HG02798 (cell line): Measurements from ENCODE around the gene CEP295NL.
"Not testable (repeated sequence)": the region's sequence is repeated elsewhere in the genome, so short reads cannot be mapped to it uniquely, and the experiment has no call there.

Experiments used
- ATAC-seq: cut with Tn5 transposase; IDR thresholded peaks from one replicate; pipeline ENCODE4 v1.9.1; 2021; ENCODE audit warnings: mild to moderate bottlenecking; ENCODE audit not compliant: unreplicated experiment, poor library complexity

The CEP295NL gene

DNA sequence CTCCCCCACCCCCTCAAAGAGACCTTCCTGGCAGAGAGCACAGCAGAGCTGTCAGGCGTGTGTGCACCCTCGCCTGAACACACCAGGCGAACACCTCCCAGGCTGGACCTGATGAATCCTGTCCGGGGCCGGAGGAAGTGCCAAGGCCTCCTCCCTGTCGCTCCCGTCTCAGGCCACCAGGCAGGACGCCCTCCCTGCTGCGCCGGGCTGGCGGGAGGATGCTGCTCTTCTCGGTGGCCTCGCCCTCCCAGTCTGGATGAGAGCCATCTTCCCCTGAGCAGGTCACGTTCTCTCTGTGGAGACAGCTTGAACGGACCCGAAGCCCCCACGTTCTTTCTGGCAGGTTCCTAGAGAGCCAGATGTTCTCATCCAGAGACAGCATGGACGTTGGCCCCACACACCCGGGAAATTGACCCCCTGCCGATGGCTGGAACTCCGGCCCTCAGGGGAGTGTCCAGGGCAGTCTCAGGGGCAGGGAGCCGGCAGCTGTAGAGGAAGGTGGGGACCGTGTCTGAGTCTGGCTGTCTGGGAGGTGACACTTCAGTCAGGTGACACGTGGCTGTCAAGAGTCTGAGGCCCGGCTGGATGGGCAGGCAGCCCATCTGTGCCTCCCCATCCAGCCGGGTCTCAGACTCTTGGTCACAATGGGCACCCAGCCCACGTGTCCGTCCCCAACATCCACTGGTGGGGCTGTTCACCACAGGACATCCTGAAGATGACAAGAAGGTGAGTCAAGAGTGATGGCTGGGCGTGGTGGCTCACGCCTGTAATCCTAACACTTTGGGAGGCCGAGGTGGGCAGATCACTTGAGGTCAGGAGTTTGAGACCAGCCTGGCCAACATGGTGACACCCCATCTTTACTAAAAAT, 27.1 kb upstream of the CEP295NL start:
- no peak for ATAC-seq

DNA sequence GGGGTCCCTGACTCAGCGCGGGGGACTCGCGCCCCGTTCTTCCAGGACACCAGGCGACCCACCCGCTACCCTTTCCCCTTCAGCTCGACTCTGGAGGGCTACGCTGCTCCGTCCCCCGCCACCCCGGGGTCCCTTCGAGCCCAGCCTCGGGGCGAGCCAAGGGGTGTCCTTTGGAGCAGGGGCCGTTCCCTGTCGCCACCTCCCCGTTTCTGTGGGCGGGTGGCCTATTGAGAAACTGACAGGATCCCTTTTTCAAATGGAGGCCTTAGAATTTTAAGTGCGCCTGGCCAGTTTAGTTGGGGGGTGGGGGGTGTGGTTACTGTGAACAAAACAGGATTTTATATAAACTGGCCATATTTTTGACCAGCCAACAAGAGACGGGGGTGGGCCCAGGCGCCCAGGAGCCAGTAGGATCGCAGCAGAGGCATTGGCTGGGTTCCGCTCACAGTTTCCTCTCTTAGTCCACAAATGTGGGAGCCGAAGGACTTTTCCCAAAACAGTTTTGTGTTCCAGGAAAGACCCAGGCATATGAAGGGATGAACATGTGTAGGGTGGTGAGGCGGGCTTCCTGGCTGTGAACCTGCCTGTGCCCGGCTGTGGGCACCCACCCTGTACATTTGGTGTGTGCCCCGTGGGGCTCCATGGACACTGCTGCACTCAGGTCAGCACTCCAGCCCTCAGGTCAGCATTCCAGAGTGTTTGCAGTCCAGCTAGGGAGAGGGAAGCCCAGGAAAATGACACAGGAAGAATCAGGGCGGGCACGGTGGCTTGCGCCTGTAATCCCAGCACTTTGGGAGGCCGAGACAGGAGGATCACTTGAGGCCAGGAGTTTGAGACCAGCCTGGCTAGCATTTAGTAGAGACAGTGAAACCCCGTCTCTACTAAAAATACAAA, 22.9 kb upstream of the CEP295NL start:
- ATAC-seq: no peak

DNA sequence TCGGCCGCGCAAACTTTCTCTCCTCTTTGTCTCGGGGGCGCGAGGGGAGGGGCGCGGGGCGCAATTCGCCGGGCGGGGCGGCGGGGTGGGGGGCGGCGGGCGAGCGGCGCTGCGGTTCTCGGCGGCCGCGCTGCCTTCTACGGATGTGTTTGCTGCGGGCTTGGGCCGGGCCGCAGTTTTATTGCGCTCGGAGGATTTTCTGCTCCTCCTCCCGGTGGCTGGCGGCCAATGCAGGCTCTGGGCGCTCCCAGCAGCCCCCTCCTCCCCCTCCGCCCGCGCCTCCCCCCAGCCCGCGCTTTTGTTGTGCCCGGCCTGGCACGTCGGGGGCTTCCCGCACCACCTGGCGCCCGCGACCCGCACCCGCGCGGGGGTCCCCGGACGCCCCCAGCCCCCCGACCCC, 22.2 kb upstream of the CEP295NL start, which contains the start of gene TIMP2:
Gene TIMP2 (minus strand): TSS at position 154 of the 400 bp plus-strand sequence. CDS start 299 bp downstream, outside the sequence.
- ATAC-seq: no peak

DNA sequence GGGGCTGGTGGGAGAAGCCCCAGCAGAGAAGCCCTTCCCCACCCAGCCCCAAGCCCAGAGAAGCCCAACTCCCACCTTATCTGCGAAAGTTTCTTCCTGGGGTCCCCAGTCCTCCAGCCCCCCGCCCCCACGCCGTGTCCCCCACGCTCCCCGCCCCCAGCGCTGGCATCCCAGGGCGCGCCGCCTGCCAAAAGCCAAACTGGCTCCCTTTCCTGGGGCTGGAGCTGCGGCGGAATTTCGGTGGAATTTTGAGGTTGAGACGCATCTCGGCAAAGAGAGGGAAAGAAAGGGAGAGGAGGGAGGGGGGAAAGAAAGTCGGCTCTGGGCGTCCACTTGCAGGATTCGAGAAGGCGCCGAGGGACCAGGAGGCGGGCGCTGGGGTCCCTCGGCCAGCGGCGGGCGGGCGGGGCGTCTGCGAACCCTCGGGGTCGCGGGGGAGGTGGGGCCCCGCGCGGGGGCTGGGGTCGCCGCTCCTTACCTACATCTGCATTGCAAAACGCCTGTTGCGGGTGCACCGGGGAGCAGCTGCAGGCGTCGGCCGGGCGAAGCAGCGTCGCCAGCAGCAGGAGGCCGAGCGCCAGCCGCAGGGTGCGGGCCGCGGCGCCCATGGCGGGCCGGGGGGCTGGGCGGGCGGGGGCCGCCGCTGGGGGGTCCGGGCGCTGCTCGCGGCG, 21.6 kb upstream of the CEP295NL start:
- no peak for ATAC-seq

DNA sequence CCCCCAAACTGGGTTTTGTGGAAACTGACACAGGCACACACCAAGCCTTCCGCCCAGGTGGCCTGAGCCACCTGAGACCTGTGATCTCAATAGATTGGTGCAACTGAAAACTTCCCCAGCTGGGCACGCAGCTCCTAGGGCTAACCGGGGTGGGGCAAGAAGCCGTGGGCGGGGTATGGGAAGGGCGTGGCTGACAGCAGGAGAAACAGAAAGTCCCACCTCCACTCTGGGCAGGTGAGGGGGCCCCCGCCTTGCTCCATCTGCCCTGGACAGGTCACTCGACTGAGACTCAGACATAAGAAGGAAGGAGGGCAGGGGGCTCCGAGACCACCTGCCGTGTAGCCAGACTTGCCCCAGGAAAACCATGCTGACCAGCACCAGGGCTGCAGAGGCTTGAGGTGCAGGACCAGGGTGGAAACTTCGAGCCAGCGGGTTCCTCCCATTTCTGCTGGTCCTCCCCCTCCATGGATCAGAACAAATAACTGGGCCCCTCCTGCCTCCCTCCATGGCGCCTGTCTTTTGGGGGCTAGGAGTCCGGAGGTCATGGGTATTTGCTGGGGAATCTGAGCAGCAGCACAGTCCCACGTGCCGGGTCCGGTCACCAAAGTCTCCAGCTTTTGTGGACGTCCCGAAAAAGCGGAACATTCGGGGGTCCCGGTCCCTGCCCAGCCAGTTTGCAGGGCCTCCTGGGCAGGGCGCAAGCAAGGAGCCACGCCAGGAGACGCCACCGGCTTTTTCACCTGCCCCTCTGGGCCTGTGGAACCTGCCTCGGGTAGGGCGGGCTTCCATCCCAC, 20.9 kb upstream of the CEP295NL start:
- ATAC-seq: no peak

DNA sequence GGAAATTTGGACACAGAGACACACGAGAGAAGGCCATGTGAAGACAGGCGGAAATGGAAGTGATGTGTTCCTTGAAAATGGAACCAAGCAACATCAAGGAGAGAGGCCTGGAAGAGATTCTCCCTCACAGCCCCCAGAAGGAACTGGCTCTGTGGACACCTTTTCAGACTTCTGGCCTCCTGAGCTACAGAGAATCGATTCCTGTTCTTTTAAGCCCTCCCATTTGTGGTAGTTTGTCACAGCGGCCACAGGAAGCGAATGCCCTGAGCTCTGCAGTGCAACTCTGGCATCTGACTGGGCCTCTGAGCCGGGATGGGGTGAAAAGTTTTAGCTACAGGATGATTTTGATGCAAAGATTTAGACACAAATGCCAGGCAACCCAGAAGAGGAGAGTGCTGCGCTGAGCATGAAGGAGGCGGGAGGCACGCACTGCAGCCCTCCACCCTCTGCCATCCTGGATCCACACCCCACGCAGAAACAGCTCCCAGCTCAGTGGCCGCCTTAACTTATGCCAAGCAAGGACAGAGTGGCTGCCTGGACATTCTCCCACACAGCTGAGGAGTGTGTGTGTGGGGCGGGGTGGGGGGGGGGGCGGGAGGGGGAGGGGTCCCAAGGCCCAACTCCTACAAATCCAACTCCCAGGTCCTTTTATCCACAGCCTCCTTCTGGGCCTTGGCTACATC, 20.0 kb upstream of the CEP295NL start:
- ATAC-seq: no peak

DNA sequence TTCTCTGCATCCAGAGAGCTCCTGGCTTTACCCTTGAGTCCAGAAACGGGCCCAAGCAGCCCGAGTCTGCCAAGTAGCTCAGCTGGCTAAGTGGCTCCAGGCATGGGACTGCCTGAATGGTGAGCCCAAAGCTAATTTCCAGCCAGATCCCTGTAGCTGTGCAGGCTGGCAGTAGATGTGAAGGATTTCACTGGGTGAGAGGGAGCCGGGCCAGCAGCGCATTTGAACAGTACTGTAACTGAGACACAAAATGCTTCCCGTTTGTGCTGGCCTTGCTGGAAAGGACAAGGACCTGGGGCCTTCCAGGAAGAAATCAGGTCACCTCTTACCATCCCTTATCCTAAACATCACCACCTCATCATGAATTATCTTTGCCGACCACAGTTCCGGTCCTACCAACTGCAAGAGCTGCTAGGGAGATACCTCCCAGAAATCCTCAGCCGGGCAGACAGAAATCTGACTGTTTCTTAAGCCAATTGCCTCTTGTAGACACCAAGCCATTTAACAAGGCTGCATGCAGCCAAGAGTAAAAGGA, 18.5 kb upstream of the CEP295NL start:
- ATAC-seq: no peak

DNA sequence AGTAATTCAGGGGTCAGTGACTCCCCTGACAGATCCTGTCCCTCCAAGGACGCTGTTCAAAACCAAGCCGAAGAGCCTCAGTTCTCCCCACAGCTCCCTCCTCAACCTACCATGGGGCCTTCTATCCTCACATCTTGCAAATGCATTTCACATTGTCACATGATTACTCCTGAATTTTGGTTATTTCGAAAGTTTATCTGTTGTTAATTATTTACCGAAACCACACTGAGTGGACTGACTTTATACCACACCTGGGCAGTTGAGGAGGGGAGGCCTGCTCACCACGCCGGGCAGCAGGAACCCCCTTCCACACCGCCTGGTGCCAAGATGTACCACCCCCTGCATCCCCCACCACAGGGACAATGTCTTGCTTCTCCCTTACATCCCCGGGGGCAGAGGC, 17.5 kb upstream of the CEP295NL start:
- ATAC-seq: no peak

DNA sequence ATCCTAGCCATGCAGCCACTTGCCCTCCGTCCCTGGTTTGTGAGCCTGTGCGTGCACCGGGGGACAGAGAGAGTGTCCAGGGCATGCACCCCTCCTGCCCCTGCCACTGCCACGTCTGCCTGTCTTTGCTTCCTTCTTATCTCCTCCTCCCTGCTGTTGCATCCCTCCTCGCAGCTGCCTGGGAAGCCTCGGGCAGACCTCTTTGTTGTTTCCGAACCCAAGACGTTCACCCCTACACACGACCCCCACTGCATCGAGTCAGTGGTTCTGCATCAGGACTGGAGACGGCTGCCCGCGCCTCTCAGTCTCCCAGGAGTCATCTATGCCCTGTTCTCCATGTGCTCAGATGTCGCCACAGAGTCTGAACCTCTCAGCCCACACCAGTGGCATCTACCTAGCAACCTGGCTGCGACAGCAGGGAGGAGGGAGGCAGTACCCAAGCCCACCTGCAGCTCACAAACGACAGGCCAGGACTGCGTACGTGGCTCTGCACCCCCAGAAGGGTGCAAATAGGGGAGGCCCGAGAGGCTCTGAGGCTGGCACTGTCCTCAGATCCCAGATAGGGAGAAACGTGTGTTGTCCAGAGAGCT, 17.0 kb upstream of the CEP295NL start:
- no peak for ATAC-seq

DNA sequence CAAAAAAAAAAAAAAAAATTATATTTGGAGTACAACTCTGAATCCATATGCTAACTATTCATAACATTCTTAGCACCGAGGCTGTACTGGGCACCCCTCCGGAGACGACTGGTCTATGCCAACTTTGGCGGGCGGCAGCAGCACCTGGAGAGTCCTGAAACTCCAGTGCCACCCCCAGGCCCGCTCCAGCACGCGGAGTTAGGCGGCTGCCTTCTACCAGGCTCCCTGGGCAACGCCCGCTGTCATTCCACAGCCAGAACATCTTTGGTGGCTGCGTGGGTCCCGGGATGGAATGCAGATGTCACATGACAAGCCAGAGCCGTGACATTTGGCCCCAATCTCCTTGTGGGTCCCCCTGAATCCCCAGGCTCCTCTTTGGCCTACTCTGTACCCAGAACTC, 16.0 kb upstream of the CEP295NL start:
- no peak for ATAC-seq

DNA sequence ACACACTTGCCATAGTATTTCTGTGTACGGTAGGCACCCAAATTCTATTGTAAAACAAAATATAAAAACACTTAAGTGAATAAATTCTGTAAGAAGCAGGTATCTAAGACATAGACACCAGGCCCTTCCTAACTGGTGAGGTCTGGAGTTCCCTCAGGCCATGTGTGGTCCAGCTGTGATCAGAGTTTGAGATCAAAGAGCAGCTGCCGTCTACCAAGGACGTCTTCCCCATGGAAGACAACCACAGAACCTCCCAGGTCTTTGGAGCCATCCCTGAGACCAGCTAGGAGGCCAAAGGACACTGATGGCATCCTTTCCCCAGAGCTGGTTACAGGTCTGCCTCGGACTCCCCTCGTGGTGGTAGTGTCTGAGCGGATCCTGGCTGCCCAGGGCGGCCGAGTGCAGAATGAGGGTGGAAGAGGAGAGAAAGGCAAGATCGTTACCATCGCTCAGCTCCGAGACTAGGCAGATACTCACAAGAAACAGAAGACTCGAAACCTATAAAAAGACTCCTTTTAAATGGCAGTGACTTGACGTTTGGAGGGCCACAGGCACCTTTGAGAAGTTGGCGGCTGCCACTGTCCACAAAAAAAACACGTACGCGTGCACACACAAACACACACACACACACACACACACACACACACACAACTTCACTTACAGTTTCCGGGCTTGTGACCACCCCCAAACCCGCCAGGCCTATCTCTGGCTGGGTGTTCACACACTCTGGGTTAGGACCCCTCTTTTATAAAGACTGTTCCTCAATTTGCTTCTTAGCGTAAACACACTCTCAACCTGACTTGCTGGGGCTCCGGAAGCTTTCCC, 14.7 kb upstream of the CEP295NL start:
- no peak for ATAC-seq

DNA sequence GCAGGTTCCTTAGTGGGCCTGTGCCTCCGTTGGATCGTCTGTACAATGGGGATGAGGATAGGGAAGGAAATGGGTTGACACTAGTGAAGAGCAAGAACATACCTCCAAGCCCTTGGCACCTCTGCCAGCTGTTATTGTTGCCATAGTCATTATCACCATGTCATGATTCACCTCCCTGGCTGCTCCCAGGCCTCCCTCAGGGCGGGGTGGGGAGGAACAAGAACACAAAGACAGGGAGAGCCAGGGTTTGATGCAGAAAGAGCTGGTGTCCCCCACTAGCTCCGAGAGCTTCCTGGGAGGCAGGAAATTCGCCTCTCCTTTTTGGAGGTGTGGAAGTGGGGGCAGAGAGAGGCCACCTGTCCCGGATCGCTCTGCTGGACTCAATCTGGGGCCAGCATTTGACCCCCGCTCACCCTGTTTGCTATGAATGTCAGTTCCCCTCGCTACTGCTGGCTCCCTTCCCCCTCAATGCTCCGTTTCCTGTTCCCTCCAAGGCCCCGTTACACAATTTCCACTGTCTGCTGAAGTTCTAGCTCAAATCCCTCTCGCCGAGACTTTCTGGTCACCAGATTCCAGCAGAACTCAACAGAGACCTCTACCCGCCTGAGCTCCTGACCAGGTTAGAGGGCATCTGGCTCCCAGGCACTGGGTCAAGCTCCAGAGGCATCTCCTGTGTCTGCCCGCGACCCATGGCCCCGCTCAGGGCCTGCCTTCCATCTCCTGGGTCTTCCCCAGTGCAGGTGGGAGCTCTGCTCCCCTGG, 13.1 kb upstream of the CEP295NL start:
- ATAC-seq: no peak

DNA sequence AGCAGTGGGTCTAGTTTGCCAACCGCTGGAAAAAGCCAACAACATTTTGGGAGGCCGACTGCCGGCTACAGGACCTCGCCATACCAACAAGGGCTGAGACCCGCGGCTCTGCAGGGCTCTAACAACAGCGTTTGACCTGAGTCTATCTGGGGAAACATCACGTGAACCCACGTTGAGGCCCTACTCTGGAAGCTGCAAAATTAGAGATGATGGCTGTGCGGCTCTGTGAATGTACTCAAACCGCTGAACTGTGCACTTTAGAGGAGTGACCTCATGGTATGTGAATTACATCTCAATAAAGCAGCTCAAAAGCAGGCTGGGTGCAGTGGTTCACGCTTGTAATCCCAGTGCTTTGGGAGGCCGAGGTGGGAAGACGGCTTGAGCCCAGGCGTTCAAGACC, 10.1 kb upstream of the CEP295NL start:
- no peak for ATAC-seq

DNA sequence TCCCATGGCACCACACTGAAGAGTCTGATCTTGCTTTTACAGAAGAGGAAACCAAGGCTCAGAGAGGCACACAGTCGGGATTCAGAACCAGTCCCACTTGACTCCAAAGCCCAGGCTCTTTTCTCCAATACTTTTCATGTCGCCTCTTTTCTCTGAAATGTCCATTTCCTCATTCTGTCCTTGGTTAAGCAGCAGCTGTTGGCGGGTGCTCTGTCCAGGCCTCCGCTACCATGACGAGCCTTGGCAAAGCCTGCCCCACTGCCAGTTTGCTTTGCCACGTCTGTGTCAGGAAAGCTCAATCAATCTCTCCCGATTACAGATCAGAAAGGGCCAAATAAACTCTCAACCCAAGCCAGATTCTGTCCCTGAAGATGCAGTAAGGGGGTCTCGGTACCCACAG, 9.1 kb upstream of the CEP295NL start:
- no peak for ATAC-seq

DNA sequence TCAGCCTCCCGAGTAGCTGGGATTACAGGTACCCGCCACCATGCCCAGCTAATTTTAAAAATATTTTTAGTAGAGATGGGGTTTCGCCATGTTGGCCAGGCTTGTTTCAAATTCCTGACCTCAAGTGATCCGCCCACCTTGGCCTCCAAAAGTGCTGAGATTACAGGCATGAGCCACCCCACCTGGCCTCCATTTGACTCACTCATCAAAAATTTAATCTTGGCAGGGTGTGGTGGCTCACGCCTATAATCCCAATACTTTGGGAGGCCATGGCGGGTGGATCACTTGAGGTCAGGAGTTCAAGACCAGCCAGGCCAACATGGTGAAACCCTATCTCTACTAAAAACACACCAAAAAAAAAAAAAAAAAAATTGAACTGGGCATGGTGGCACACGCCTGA, 8.5 kb upstream of the CEP295NL start:
- not testable (repeated sequence) for ATAC-seq

DNA sequence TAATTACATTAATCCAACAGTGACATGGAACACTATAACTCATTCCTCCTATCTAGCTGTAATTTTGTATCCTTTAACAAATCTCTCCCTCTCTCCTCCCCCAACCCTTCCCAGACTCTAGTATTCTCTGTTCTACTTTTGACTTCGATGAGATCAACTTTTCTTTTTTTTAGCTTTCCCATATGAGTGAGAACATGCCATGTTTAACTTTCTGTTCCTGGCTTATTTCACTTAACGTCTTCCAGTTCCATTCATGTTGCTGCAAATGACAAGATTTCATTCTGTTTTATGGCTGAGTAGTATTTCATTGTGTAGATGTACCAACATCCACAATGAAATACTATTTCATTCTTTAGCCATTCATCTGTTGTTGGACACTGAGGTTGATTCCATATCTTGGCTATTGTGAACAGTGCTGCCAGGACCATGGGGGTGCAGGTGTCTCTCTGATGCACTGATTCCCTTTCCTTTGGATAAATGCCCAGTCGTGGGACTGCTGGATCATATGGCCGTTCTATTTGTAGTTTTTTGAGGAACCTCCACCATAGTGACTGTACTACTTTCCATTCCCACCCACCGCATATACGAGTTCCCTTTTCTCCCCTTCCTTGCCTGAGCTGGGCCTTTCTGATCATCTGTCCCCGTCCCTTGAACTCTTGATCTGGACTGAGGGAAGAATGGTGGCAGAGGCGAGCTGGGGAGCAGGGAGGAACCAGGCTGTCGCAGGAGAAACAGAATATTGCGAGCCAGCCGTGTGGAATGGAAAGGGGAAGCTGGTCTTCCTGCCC, 7.7 kb upstream of the CEP295NL start:
- no peak for ATAC-seq
